IMR-90 (cell line): ENCODE data around the gene CCR8. TPM values are rescaled to one million over a fixed set of nuclear protein-coding genes. Genes with fewer than 3 reads are reported as not detected.

Experiments
- ATAC-seq: fragments of 200-7000 bp; cut with Tn5 transposase; 2 replicates; pipeline ENCODE4 v1.9.1; 2020; ENCODE audit warnings: low read depth, mild to moderate bottlenecking, moderate library complexity
- BruUV-seq: library from RNA; stranded (reverse); fragments of 400-500 nt; replicated peaks from 2 replicates; lab custom pipeline; 2021; lab: Mats Ljungman, UMichigan
- CTCF ChIA-PET: fragments of 300-600 bp; formaldehyde crosslinking; extraction: SDS; loops from one replicate; lab custom pipeline; 2021; ENCODE audit warnings: antibody characterized with exemption; lab: Yijun Ruan, JAX
- POLR2A ChIA-PET: fragments of 300-600 bp; sonication (Branson Sonifier 250); formaldehyde crosslinking; loops from one replicate; lab custom pipeline; 2022; ENCODE audit warnings: antibody characterized with exemption; ENCODE audit not compliant: unreplicated experiment; lab: Charles Lee
- DNase-seq: peaks from one replicate; pipeline ENCODE4 v3.0.0; 2013
- H2AFZ ChIP-seq: replicated peaks from 2 replicates; pipeline ENCODE3; 2013; ENCODE audit warnings: low read length, mild to moderate bottlenecking; ENCODE audit not compliant: poor library complexity
- H2AK5ac ChIP-seq: 2 replicates; pipeline ENCODE4 v1.6.1; 2013; ENCODE audit warnings: low read depth, low read length, inconsistent platforms
- H2AK9ac ChIP-seq: replicated peaks from 2 replicates; pipeline ENCODE3; 2013; ENCODE audit warnings: mild to moderate bottlenecking, low read depth, low read length, moderate library complexity; ENCODE audit not compliant: poor library complexity
- H2BK120ac ChIP-seq: 2 replicates; pipeline ENCODE4 v1.6.1; 2013; ENCODE audit warnings: low read depth, low read length, inconsistent platforms
- H2BK15ac ChIP-seq: 3 replicates; pipeline ENCODE4 v1.6.1; 2013; ENCODE audit warnings: low read depth, low read length, inconsistent platforms
- H2BK20ac ChIP-seq: 2 replicates; pipeline ENCODE4 v1.6.1; 2013; ENCODE audit warnings: low read depth, mild to moderate bottlenecking, inconsistent platforms, low read length, moderate library complexity
- H2BK5ac ChIP-seq: 2 replicates; pipeline ENCODE4 v1.6.1; 2013; ENCODE audit warnings: mild to moderate bottlenecking, low read depth, low read length, inconsistent platforms; ENCODE audit not compliant: poor library complexity, severe bottlenecking
- H3K14ac ChIP-seq: replicated peaks from 2 replicates; pipeline ENCODE4 v1.6.1; 2013; ENCODE audit warnings: low read depth, low read length, inconsistent platforms
- H3K18ac ChIP-seq: 2 replicates; pipeline ENCODE4 v1.6.1; 2013; ENCODE audit warnings: low read depth, low read length, control low read depth
- H3K23ac ChIP-seq: 2 replicates; pipeline ENCODE4 v1.6.1; 2013; ENCODE audit warnings: low read depth, low read length, inconsistent platforms
- H3K27ac ChIP-seq: 2 replicates; pipeline ENCODE4 v1.5.1; 2013; ENCODE audit warnings: mild to moderate bottlenecking, control low read depth, low read length; ENCODE audit not compliant: insufficient read depth
- H3K27me3 ChIP-seq: 2 replicates; pipeline ENCODE4 v1.6.1; 2013; ENCODE audit warnings: low read length; ENCODE audit not compliant: control insufficient read depth, insufficient read depth
- H3K36me3 ChIP-seq: 2 replicates; pipeline ENCODE4 v1.6.1; 2013; ENCODE audit warnings: low read length, mixed read lengths; ENCODE audit not compliant: control insufficient read depth, insufficient read depth
- H3K4ac ChIP-seq: 2 replicates; pipeline ENCODE4 v1.6.1; 2013; ENCODE audit warnings: low read depth, low read length, inconsistent platforms
- H3K4me1 ChIP-seq: 2 replicates; pipeline ENCODE4 v1.6.1; 2013; ENCODE audit warnings: low read length, mixed read lengths; ENCODE audit not compliant: control insufficient read depth, insufficient read depth
- H3K4me2 ChIP-seq: 2 replicates; pipeline ENCODE4 v1.6.1; 2013; ENCODE audit warnings: low read depth, mild to moderate bottlenecking, control low read depth, low read length, moderate library complexity
- H3K4me3 ChIP-seq: 2 replicates; pipeline ENCODE4 v1.5.1; 2013; ENCODE audit warnings: low read depth, mild to moderate bottlenecking, control low read depth, low read length, moderate library complexity; ENCODE audit not compliant: insufficient read depth
- H3K56ac ChIP-seq: 2 replicates; pipeline ENCODE4 v1.6.1; 2013; ENCODE audit warnings: low read length, inconsistent platforms; ENCODE audit not compliant: insufficient read depth; ENCODE audit errors: extremely low read depth
- H3K79me1 ChIP-seq, 2 experiments: 2 replicates each; pipeline ENCODE4 v1.6.1; 2013; ENCODE audit warnings: low read length in 2 of 2, inconsistent platforms in 1 of 2, low read depth in 1 of 2
- H3K9ac ChIP-seq: 2 replicates; pipeline ENCODE4 v1.6.1; 2013; ENCODE audit warnings: low read depth, low read length, control low read depth
- H3K9me1 ChIP-seq: 2 replicates; pipeline ENCODE4 v1.6.1; 2013; ENCODE audit warnings: low read length, inconsistent platforms; ENCODE audit not compliant: insufficient read depth
- H3K9me3 ChIP-seq: 2 replicates; pipeline ENCODE4 v1.6.1; 2013; ENCODE audit warnings: low read length; ENCODE audit not compliant: control insufficient read depth, insufficient read depth
- H4K20me1 ChIP-seq: 2 replicates; pipeline ENCODE4 v1.6.1; 2013; ENCODE audit warnings: low read length, inconsistent platforms; ENCODE audit not compliant: insufficient read depth
- H4K5ac ChIP-seq: 2 replicates; pipeline ENCODE4 v1.6.1; 2013; ENCODE audit warnings: mild to moderate bottlenecking, low read depth, low read length, control low read depth
- H4K8ac ChIP-seq, 2 experiments: 2 replicates each; pipeline ENCODE4 v1.6.1; 2013; ENCODE audit warnings: low read depth in 2 of 2, low read length in 2 of 2, control low read depth in 1 of 2, inconsistent platforms in 1 of 2
- H4K91ac ChIP-seq: 2 replicates; pipeline ENCODE4 v1.6.1; 2013; ENCODE audit warnings: low read depth, low read length, inconsistent platforms; ENCODE audit not compliant: insufficient read depth
- BHLHE40 ChIP-seq: fragments of 150-350 bp; IDR thresholded peaks from 2 replicates; pipeline ENCODE4 v1.6.1; 2016; ENCODE audit warnings: mild to moderate bottlenecking, low read depth, low read length
- CHD1 ChIP-seq: IDR thresholded peaks from 2 replicates; pipeline ENCODE4 v1.6.1; 2012; ENCODE audit warnings: low read depth, low read length, improper control_type of control experiment
- FOS ChIP-seq: fragments of 150-350 bp; IDR thresholded peaks from 2 replicates; pipeline ENCODE4 v1.6.1; 2016; ENCODE audit warnings: low read depth, low read length
- MAZ ChIP-seq: IDR thresholded peaks from 2 replicates; pipeline ENCODE4 v1.6.1; 2012; ENCODE audit warnings: low read depth, mild to moderate bottlenecking, low read length, improper control_type of control experiment, moderate library complexity, borderline replicate concordance
- NFE2L2 ChIP-seq: fragments of 150-350 bp; IDR thresholded peaks from 2 replicates; pipeline ENCODE4 v1.6.1; 2016; ENCODE audit warnings: low read depth, mild to moderate bottlenecking, low read length
- POLR2A ChIP-seq: IDR thresholded peaks from 2 replicates; pipeline ENCODE4 v1.6.1; 2012; ENCODE audit warnings: mild to moderate bottlenecking, low read depth, low read length
- RCOR1 ChIP-seq: IDR thresholded peaks from 2 replicates; pipeline ENCODE4 v1.6.1; 2012; ENCODE audit warnings: mild to moderate bottlenecking, low read length, improper control_type of control experiment; ENCODE audit not compliant: insufficient replicate concordance
- RFX5 ChIP-seq: IDR thresholded peaks from 2 replicates; pipeline ENCODE4 v1.8.0; 2012; ENCODE audit warnings: low read depth, mild to moderate bottlenecking, low read length, moderate library complexity
- SMC3 ChIP-seq: fragments of 150-350 bp; IDR thresholded peaks from 2 replicates; pipeline ENCODE4 v1.6.1; 2016; ENCODE audit warnings: low read depth, mild to moderate bottlenecking, antibody characterized with exemption, low read length, moderate library complexity
- WGBS, 2 experiments: methylation state at CpG; one replicate each; pipeline versions ENCODE4 v1.1.5 to v1.1.7; 2013; ENCODE audit warnings: missing lambda C conversion rate in 2 of 2; ENCODE audit not compliant: insufficient read length in 1 of 2; ENCODE audit errors: extremely low coverage in 2 of 2; 5-methylcytosine and 5-hydroxymethylcytosine counted together
- dilution Hi-C: fragments of 300-500 bp; cut with HindIII; formaldehyde crosslinking; loops from one replicate; pipeline ENCODE4 v1.14.3; 2018; ENCODE audit warnings: low sequenced_read_pairs; ENCODE audit not compliant: unreplicated experiment
- in situ Hi-C: fragments of 300-500 bp; cut with MboI; formaldehyde crosslinking; loops from 3 replicates; pipeline ENCODE4 v1.14.3; 2019; ENCODE audit warnings: low sequenced_read_pairs, inconsistent platforms, mixed read lengths
- intact Hi-C: fragments of 100-400 bp; cut with micrococcal nuclease; formaldehyde crosslinking; loops from 2 replicates; pipeline ENCODE4 v1.10.0; 2022
- polyA plus RNA-seq, 3 experiments: library from polyadenylated mRNA; depleted of rRNA; stranded (reverse); fragments of >200 nt; gene quantifications; 2 replicates each; pipeline ENCODE4 v1.2.3, GENCODE V29; 2012; ENCODE audit warnings: low replicate concordance in 1 of 3
- total RNA-seq: library from RNA; depleted of rRNA; stranded (reverse); fragments of >200 nt; gene quantifications from 2 replicates; pipeline ENCODE4 v1.2.3, GENCODE V29; 2012
- TF ChIP-seq, protein P1 (sequence below): conservative IDR thresholded peaks from 2 replicates; pipeline ENCODE4 v1.5.1; 2012; ENCODE audit warnings: mild to moderate bottlenecking, low read depth, low read length, improper control_type of control experiment
- TF ChIP-seq, protein P2 (sequence below): fragments of 150-350 bp; IDR thresholded peaks from 2 replicates; pipeline ENCODE4 v1.6.1; 2017; ENCODE audit warnings: mild to moderate bottlenecking, antibody characterized with exemption, low read length, low read depth

Gene CCR8
- total and polyA plus RNA-seq, 2 of the 4 experiments (the other 2 are of a cell fraction): not detected

- no peaks in the 10 kb centered on the region for H3K4me1 ChIP-seq
Measured at GRCh38 chr3:39338201-39338600, 8.7 kb downstream of the CCR8 start.

More at GRCh38 chr3:39338201-39338600, 8.7 kb downstream of the CCR8 start:
- Histone ChIP-seq H3K9ac (no peak overlapping the region), H3K9me1 (no peaks in the 10 kb centered on the region), H3K9me3 (no peaks in the 10 kb centered on the region), H4K5ac (no peak overlapping the region), H3K14ac (no peak overlapping the region), H3K27me3 (no peaks in the 10 kb centered on the region), H2BK15ac (no peak overlapping the region), H2BK5ac (no peak overlapping the region), H3K56ac (no peak overlapping the region), H3K23ac (no peak overlapping the region), H3K4ac (no peak overlapping the region), H3K4me2 (no peak overlapping the region), H3K79me1 (no peaks in the 10 kb centered on the region), H3K36me3 (no peaks in the 10 kb centered on the region), H2BK20ac (no peak overlapping the region), H2BK120ac (no peak overlapping the region), H2AK5ac (no peak overlapping the region), H3K18ac (no peak overlapping the region), H2AFZ (no peak overlapping the region), H3K27ac (no peak overlapping the region), H4K8ac (no peak overlapping the region), H3K4me3 (no peak overlapping the region), H4K20me1 (no peaks in the 10 kb centered on the region), H4K91ac (no peak overlapping the region), H2AK9ac (no peak overlapping the region)
- DNase-seq (no peak), ATAC-seq (no peak)
- ChIA-PET POLR2A (no interaction called here), CTCF (no interaction called here)
- intact Hi-C loops (no loop called here), in situ Hi-C loops (no loop called here), dilution Hi-C loops (no loop called here)
- BruUV-seq: no TSS peak
- TF ChIP-seq, protein P1, sequence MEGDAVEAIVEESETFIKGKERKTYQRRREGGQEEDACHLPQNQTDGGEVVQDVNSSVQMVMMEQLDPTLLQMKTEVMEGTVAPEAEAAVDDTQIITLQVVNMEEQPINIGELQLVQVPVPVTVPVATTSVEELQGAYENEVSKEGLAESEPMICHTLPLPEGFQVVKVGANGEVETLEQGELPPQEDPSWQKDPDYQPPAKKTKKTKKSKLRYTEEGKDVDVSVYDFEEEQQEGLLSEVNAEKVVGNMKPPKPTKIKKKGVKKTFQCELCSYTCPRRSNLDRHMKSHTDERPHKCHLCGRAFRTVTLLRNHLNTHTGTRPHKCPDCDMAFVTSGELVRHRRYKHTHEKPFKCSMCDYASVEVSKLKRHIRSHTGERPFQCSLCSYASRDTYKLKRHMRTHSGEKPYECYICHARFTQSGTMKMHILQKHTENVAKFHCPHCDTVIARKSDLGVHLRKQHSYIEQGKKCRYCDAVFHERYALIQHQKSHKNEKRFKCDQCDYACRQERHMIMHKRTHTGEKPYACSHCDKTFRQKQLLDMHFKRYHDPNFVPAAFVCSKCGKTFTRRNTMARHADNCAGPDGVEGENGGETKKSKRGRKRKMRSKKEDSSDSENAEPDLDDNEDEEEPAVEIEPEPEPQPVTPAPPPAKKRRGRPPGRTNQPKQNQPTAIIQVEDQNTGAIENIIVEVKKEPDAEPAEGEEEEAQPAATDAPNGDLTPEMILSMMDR: no peak
- TF ChIP-seq MAZ (no peak), RCOR1 (no peak), POLR2A (no peak), SMC3 (no peak), NFE2L2 (no peak), CHD1 (no peak), BHLHE40 (no peak), FOS (no peak), RFX5 (no peak)
- TF ChIP-seq, protein P2, sequence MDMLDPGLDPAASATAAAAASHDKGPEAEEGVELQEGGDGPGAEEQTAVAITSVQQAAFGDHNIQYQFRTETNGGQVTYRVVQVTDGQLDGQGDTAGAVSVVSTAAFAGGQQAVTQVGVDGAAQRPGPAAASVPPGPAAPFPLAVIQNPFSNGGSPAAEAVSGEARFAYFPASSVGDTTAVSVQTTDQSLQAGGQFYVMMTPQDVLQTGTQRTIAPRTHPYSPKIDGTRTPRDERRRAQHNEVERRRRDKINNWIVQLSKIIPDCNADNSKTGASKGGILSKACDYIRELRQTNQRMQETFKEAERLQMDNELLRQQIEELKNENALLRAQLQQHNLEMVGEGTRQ: no peak
- WGBS, 2 experiments: 20% methylated on average over 1 of the region's 1 CpG; no CpG with 5 or more reads in 1 of the 2 experiments
